Measurements from ENCODE around the gene DGKA.
"Not testable (repeated sequence)": the region's sequence is repeated elsewhere in the genome, so short reads cannot be mapped to it uniquely, and the experiment has no call there.

Gene DGKA

DNA sequence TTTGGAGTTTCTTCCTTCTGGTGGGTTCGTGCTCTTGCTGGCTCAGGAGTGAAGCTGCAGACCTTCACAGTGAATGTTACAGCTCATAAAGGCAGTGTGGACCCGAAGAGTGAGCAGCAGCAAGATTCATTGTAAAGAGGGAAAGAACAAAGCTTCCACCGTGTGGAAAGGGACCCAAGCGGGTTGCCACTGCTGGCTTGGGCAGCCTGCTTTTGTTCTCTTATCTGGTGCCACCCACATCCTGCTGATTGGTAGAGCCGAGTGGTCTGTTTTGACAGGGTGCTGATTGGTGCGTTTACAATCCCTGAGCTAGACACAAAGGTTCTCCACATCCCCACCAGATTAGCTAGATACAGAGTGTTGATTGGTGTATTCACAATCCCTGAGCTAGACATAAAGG, 68.6 kb downstream of the DGKA start:
- DNase-seq (ENCODE audit: low spot score), result not testable (repeated sequence)

DNA sequence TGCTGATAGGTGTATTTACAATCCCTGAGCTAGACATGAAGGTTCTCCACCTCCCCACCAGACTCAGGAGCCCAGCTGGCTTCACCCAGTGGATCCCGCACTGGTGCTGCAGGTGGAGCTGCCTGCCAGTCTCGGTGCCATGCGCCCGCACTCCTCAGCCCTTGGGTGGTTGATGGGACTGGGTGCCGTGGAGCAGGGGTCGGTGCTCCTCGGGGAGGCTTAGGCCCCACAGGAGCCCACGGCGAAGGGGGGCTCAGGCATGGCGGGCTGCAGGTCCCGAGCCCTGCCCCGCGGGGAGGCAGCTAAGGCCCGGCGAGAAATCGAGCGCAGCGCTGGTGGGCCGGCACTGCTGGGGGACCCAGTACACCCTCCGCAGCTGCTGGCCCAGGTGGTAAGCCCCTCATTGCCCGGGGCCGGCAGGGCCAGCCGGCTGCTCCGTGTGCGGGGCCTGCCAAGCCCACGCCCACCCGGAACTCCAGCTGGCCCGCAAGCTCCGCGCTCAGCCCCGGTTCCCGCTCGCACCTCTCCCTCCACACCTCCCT, 69.1 kb downstream of the DGKA start:
- not testable (repeated sequence) for DNase-seq (ENCODE audit: low spot score)

DNA sequence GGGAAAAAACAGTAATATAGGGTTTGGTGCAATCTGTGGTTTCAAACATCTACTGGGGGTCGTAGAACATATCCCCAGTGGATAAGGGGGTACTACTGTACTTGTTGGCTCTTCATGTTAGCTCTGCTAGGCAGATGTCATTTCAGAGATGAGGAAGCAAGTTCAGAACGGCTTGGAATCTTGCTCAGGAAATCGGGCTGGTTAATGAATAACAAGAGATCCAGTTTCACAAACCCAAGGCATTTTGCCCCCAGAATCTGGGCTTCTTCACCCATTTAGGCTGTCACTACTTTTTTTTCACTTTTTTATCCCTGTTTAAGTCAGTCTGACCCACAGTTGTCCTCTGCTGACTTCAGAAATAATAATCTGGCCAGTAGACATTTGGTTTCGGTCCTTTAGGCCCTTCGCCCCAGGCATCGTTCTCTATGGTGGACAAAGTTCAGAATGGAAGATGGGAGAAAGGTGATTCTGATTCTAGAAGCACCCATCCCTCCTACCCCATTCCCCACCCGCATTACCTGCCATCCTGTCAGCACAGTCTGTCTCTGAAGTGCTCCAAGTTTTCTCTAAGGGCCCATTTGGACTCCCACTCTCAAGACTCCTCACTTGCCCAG, 70.6 kb downstream of the DGKA start:
- DNase-seq (ENCODE audit: low spot score), result no peak

DNA sequence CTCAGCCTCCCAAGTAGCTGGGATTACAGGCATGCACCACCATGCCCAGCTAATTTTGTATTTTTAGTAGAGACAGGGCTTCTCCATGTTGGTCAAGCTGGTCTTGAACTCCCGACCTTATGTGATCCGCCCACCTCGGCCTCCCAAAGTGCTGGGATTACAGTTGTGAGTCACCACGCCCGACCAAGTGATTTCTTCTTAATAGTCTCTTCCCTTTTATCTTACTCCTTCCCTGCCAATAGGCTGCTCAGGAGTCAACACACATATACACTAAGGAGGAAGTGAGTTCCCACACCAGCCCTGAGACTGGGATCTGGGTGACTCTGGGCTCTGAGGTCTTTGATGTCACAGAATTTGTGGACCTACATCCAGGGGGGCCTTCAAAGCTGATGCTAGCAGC, 72.4 kb downstream of the DGKA start:
- DNase-seq (ENCODE audit: low spot score), result not testable (repeated sequence)

All from hepatic stellate cell (primary cell).